Measurements from ENCODE around the gene LRATD1.

DNA sequence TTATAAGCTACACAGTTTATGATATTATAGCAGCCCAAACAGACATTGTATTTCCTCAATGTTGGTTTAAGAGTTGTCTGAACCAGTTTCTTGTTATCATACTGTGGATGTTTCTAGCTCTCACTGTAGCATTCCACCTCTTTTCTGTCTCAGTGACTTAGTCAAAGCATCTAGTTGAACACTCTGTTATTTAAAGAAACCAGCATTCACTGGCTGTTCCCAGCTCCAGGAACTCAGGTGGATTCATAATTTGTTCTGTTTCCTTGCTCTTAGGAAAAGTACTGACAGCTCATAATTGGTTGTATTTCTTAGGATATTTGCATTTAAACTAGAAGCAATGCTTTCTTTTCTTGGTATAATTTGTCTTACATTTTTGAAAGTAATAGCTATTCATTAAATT lies 17.5 kb downstream of the LRATD1 start:
- TF ChIP-seq, protein P1, sequence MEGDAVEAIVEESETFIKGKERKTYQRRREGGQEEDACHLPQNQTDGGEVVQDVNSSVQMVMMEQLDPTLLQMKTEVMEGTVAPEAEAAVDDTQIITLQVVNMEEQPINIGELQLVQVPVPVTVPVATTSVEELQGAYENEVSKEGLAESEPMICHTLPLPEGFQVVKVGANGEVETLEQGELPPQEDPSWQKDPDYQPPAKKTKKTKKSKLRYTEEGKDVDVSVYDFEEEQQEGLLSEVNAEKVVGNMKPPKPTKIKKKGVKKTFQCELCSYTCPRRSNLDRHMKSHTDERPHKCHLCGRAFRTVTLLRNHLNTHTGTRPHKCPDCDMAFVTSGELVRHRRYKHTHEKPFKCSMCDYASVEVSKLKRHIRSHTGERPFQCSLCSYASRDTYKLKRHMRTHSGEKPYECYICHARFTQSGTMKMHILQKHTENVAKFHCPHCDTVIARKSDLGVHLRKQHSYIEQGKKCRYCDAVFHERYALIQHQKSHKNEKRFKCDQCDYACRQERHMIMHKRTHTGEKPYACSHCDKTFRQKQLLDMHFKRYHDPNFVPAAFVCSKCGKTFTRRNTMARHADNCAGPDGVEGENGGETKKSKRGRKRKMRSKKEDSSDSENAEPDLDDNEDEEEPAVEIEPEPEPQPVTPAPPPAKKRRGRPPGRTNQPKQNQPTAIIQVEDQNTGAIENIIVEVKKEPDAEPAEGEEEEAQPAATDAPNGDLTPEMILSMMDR (IDR thresholded peaks at IDR 0.05; ENCODE audit: extremely low read depth in 1 of 2, insufficient read depth in 1 of 2, low read depth in 1 of 2, low read length in 2 of 2), result no peak
- TF ChIP-seq, protein P2, sequence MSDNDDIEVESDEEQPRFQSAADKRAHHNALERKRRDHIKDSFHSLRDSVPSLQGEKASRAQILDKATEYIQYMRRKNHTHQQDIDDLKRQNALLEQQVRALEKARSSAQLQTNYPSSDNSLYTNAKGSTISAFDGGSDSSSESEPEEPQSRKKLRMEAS (IDR thresholded peaks at IDR 0.05; ENCODE audit: insufficient read depth, insufficient read length), result no peak
- TF ChIP-seq POLR2AphosphoS5 (IDR thresholded peaks at IDR 0.05; ENCODE audit: insufficient read depth, low read depth, low read length) (no peak), GATA2 (IDR thresholded peaks at IDR 0.05; ENCODE audit: insufficient read depth, insufficient read length, low read depth, low read length) (no peak), EZH2 (IDR thresholded peaks at IDR 0.05; ENCODE audit: borderline replicate concordance, low read depth, low read length, severe bottlenecking) (no peak), POLR2A (IDR thresholded peaks at IDR 0.05; ENCODE audit: low read depth, low read length) (no peak)

Measured in endothelial cell of umbilical vein (primary cell).